Neural progenitor cell (in vitro differentiated cells): ENCODE data around the gene EPB41L4A. TPM values are rescaled to one million over a fixed set of nuclear protein-coding genes. Genes with fewer than 3 reads are reported as not detected.

Experiments
- DNase-seq: peaks from one replicate; pipeline ENCODE4 v3.0.0-alpha.2; 2016; ENCODE audit warnings: low spot score
- H2AFZ ChIP-seq: fragments of 200-600 bp; sonication (generic); replicated peaks from 2 replicates; pipeline ENCODE4 v1.6.1; 2016; ENCODE audit warnings: antibody characterized with exemption
- H3F3A ChIP-seq: fragments of 200-600 bp; sonication (generic); 2 replicates; pipeline ENCODE4 v1.6.1; 2016; ENCODE audit warnings: antibody characterized with exemption, low read depth
- H3K27ac ChIP-seq: fragments of 200-600 bp; sonication (generic); 2 replicates; pipeline ENCODE4 v1.5.1; 2016; ENCODE audit warnings: mild to moderate bottlenecking
- H3K27me3 ChIP-seq: fragments of 200-600 bp; sonication (generic); 2 replicates; pipeline ENCODE4 v1.6.1; 2016; ENCODE audit warnings: mild to moderate bottlenecking, moderate library complexity
- H3K36me3 ChIP-seq: fragments of 200-600 bp; sonication (generic); 2 replicates; pipeline ENCODE4 v1.5.1; 2016
- H3K4me1 ChIP-seq: fragments of 200-600 bp; sonication (generic); 2 replicates; pipeline ENCODE4 v1.6.1; 2016; ENCODE audit warnings: mixed run types
- H3K4me2 ChIP-seq: fragments of 200-600 bp; sonication (generic); 2 replicates; pipeline ENCODE4 v1.6.1; 2016
- H3K4me3 ChIP-seq: fragments of 200-600 bp; sonication (generic); 2 replicates; pipeline ENCODE4 v1.5.1; 2016
- H3K79me2 ChIP-seq: fragments of 200-600 bp; sonication (generic); 2 replicates; pipeline ENCODE4 v1.6.1; 2016; ENCODE audit warnings: low read depth
- H3K9ac ChIP-seq: fragments of 200-600 bp; sonication (generic); 2 replicates; pipeline ENCODE4 v1.6.1; 2016
- H3K9me3 ChIP-seq: fragments of 200-600 bp; sonication (generic); 2 replicates; pipeline ENCODE4 v1.5.1; 2016; ENCODE audit warnings: low read depth
- H4K20me1 ChIP-seq: fragments of 200-600 bp; sonication (generic); 2 replicates; pipeline ENCODE4 v1.6.1; 2016; ENCODE audit warnings: low read depth
- H3K27ac Mint-ChIP-seq: 3 replicates; pipeline ENCODE4 v1.8.0; 2021; ENCODE audit warnings: mixed read lengths
- H3K27me3 Mint-ChIP-seq: 2 replicates; pipeline ENCODE4 v1.8.0; 2022; ENCODE audit warnings: low read depth, mild to moderate bottlenecking, inconsistent platforms, moderate library complexity, mixed read lengths; ENCODE audit not compliant: insufficient read depth
- H3K36me3 Mint-ChIP-seq: 3 replicates; pipeline ENCODE4 v1.8.0; 2021; ENCODE audit warnings: mixed read lengths
- H3K4me1 Mint-ChIP-seq: 3 replicates; pipeline ENCODE4 v1.8.0; 2021; ENCODE audit warnings: mixed read lengths
- H3K4me3 Mint-ChIP-seq: 3 replicates; pipeline ENCODE4 v1.8.0; 2021; ENCODE audit warnings: mild to moderate bottlenecking, moderate library complexity, mixed read lengths
- H3K9me3 Mint-ChIP-seq: 3 replicates; pipeline ENCODE4 v1.8.0; 2020; ENCODE audit warnings: mixed read lengths
- CTCF ChIP-seq: fragments of 200-600 bp; sonication (generic); IDR thresholded peaks from 2 replicates; pipeline ENCODE4 v1.5.1; 2017; ENCODE audit warnings: antibody characterized with exemption, mild to moderate bottlenecking
- EZH2 ChIP-seq: fragments of 200-600 bp; sonication (generic); IDR thresholded peaks from 2 replicates; pipeline ENCODE4 v1.6.1; 2017; ENCODE audit warnings: antibody characterized with exemption, mild to moderate bottlenecking, moderate library complexity
- EZH2phosphoT487 ChIP-seq: fragments of 200-600 bp; sonication (generic); IDR thresholded peaks from 2 replicates; pipeline ENCODE4 v1.6.1; 2017; ENCODE audit warnings: antibody characterized with exemption
- total RNA-seq: library from RNA; depleted of rRNA; stranded (reverse); fragments of >200 nt; gene quantifications from 2 replicates; pipeline ENCODE4 v1.2.3, GENCODE V29; 2015; ENCODE audit warnings: low replicate concordance

EPB41L4A gene
- total RNA-seq, 1 donor from 2014 or later, result 2.7 TPM

GRCh38 chr5:112143690-112144089 is 275.4 kb downstream of the EPB41L4A start:
- Histone ChIP-seq H2AFZ (no peak overlapping the region), H3F3A (no peaks in the 10 kb centered on the region), H3K9ac (no peak overlapping the region), H3K4me2 (no peak overlapping the region), H3K27me3 (no peaks in the 10 kb centered on the region), H3K79me2 (no peaks in the 10 kb centered on the region), H3K9me3 (no peaks in the 10 kb centered on the region), H3K4me3 (no peak overlapping the region), H3K4me1 (no peaks in the 10 kb centered on the region), H3K27ac (no peak overlapping the region), H4K20me1 (no peaks in the 10 kb centered on the region), H3K36me3 (no peaks in the 10 kb centered on the region)
- Mint-ChIP-seq H3K9me3 (no peaks in the 10 kb centered on the region), H3K4me3 (no peak overlapping the region), H3K4me1 (no peaks in the 10 kb centered on the region), H3K27me3 (no peaks in the 10 kb centered on the region), H3K27ac (no peak overlapping the region), H3K36me3 (no peaks in the 10 kb centered on the region)
- TF ChIP-seq CTCF (no peak), EZH2phosphoT487 (no peak), EZH2 (no peak)
- DNase-seq, result no peak

DNA sequence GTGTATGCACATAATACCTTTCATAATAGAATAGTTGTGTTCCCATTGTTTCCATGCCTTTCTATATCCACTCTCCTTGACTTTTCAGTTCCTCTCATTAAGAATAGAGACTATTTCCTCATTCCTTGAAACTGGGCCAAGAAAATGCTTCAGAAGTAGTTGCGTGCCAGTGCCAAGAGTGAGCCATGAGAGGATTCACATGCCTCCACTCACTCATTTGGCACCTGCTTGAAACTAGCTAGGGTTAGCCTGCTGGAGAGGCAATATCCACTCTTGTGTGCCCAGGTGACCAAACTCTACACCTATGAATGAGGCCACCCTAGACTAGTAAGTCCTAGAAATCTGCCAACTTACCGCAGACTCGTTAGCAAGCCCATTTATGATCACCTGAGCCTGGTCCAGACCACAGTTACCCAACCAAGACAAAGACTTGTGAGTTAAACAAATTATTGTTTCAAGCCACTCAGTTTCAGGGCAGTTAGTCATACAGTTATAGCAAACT is 276.3 kb downstream of the EPB41L4A start:
- no peaks in the 10 kb centered on the region for H3K27me3 Mint-ChIP-seq
- TF ChIP-seq CTCF (no peak), EZH2phosphoT487 (no peak), EZH2 (no peak)

DNA sequence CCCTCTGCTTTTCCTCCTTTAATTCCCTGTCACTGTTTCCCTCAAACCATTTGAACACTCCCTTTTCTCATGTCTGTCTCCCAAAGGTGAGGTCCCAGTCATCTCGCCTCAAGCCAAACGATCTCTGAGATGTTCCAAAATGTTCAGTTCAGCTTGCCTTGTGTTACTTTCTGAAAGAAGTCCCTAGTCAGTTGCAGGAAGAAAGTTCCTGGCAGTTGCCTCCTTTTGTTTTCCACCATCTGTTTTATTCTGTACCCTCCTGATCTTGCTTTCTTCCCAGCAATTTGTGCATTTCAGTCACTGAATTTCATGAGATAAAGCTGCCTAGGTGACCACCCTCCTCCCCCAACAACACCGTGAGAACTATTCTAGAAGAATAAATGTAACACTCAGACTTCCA is 277.5 kb downstream of the EPB41L4A start:
- no peak for TF ChIP-seq EZH2
- H3K79me2 ChIP-seq, result no peaks in the 10 kb centered on the region
- no peak overlapping the region for H3K4me2 ChIP-seq
- Mint-ChIP-seq H3K36me3 (no peaks in the 10 kb centered on the region), H3K9me3 (no peaks in the 10 kb centered on the region), H3K4me3 (no peak overlapping the region), H3K27me3 (no peaks in the 10 kb centered on the region), H3K27ac (no peak overlapping the region), H3K4me1 (no peaks in the 10 kb centered on the region)
- H3K9ac ChIP-seq, result no peak overlapping the region
- H3K36me3 ChIP-seq, result no peaks in the 10 kb centered on the region
- no peak for DNase-seq
- peak overlapping the region; percentile 69 for H2AFZ ChIP-seq
- H3K27ac ChIP-seq, result no peak overlapping the region
- H3K9me3 ChIP-seq, result no peaks in the 10 kb centered on the region
- H3F3A ChIP-seq, result no peaks in the 10 kb centered on the region
- H3K4me1 ChIP-seq, result no peaks in the 10 kb centered on the region
- H4K20me1 ChIP-seq, result no peaks in the 10 kb centered on the region
- no peak overlapping the region for H3K4me3 ChIP-seq
- H3K27me3 ChIP-seq, result no peaks in the 10 kb centered on the region

More for the DNA sequence above, 276.3 kb downstream of the EPB41L4A start:
- H3K9me3 ChIP-seq, result no peaks in the 10 kb centered on the region
- no peaks in the 10 kb centered on the region for H3K9me3 Mint-ChIP-seq
- no peak overlapping the region for H2AFZ ChIP-seq
- no peak overlapping the region for H3K4me2 ChIP-seq
- no peaks in the 10 kb centered on the region for H3K79me2 ChIP-seq
- H3K4me3 ChIP-seq, result no peak overlapping the region
- no peaks in the 10 kb centered on the region for H3K27me3 ChIP-seq
- no peaks in the 10 kb centered on the region for H3K4me1 ChIP-seq
- H3K4me1 Mint-ChIP-seq, result no peaks in the 10 kb centered on the region
- no peaks in the 10 kb centered on the region for H3K36me3 ChIP-seq
- no peaks in the 10 kb centered on the region for H4K20me1 ChIP-seq
- no peaks in the 10 kb centered on the region for H3F3A ChIP-seq
- no peak for DNase-seq
- H3K27ac ChIP-seq, result no peak overlapping the region
- H3K9ac ChIP-seq, result no peak overlapping the region
- H3K27ac Mint-ChIP-seq, result no peak overlapping the region
- no peak overlapping the region for H3K4me3 Mint-ChIP-seq
- no peaks in the 10 kb centered on the region for H3K36me3 Mint-ChIP-seq

GRCh38 chr5:112138526-112138925 is 280.6 kb downstream of the EPB41L4A start:
- Histone ChIP-seq H3K27me3 (no peaks in the 10 kb centered on the region), H3K79me2 (no peaks in the 10 kb centered on the region), H3K4me2 (no peak overlapping the region), H2AFZ (no peak overlapping the region), H3F3A (no peaks in the 10 kb centered on the region), H3K4me3 (no peak overlapping the region), H4K20me1 (no peaks in the 10 kb centered on the region), H3K4me1 (no peaks in the 10 kb centered on the region), H3K27ac (no peak overlapping the region), H3K9me3 (no peaks in the 10 kb centered on the region), H3K36me3 (no peaks in the 10 kb centered on the region), H3K9ac (no peak overlapping the region)
- TF ChIP-seq CTCF (no peak), EZH2phosphoT487 (no peak), EZH2 (no peak)
- Mint-ChIP-seq H3K4me3 (no peak overlapping the region), H3K27me3 (no peaks in the 10 kb centered on the region), H3K4me1 (no peaks in the 10 kb centered on the region), H3K36me3 (no peaks in the 10 kb centered on the region), H3K9me3 (no peaks in the 10 kb centered on the region), H3K27ac (no peak overlapping the region)
- DNase-seq, result no peak
